Measurements from ENCODE around the gene COL3A1.
A peak's percentile ranks its signal among the peaks of the same experiment; 100 is the strongest.

The COL3A1 gene

GRCh38 chr2:189024901-189025618 is 50.9 kb downstream of the COL3A1 start:
- Histone ChIP-seq H3K4me2 (ENCODE audit: low read depth, low read length, poor library complexity, severe bottlenecking) (no peak overlapping the region), H3F3A (ENCODE audit: low read depth) (no peaks in the 10 kb centered on the region), H3K9me2 (replicated peaks; ENCODE audit: low read depth, low read length) (no peaks in the 10 kb centered on the region), H3K27me3 (ENCODE audit: insufficient read depth, low read length, poor library complexity, severe bottlenecking) (no peaks in the 10 kb centered on the region), H4K20me1 (ENCODE audit: insufficient read depth, low read length, poor library complexity, severe bottlenecking) (no peaks in the 10 kb centered on the region), H3K9ac (ENCODE audit: low read depth, low read length, poor library complexity, severe bottlenecking) (no peak overlapping the region), H3K4me3 (ENCODE audit: low read length, poor library complexity, severe bottlenecking) (no peak overlapping the region), H3K4me1 (ENCODE audit: insufficient read depth, low read length, poor library complexity, severe bottlenecking) (no peaks in the 10 kb centered on the region), H3K36me3 (ENCODE audit: insufficient read depth, low read length) (no peaks in the 10 kb centered on the region), H3K9me3 (ENCODE audit: insufficient read depth, low read depth, low read length) (no peaks in the 10 kb centered on the region), H3K79me2 (ENCODE audit: insufficient read depth, low read length) (no peaks in the 10 kb centered on the region), H2AFZ (ENCODE audit: low read length) (peak overlapping the region; percentile 67; the same call in 1 of the 2 replicates)
- TF ChIP-seq, protein P1, sequence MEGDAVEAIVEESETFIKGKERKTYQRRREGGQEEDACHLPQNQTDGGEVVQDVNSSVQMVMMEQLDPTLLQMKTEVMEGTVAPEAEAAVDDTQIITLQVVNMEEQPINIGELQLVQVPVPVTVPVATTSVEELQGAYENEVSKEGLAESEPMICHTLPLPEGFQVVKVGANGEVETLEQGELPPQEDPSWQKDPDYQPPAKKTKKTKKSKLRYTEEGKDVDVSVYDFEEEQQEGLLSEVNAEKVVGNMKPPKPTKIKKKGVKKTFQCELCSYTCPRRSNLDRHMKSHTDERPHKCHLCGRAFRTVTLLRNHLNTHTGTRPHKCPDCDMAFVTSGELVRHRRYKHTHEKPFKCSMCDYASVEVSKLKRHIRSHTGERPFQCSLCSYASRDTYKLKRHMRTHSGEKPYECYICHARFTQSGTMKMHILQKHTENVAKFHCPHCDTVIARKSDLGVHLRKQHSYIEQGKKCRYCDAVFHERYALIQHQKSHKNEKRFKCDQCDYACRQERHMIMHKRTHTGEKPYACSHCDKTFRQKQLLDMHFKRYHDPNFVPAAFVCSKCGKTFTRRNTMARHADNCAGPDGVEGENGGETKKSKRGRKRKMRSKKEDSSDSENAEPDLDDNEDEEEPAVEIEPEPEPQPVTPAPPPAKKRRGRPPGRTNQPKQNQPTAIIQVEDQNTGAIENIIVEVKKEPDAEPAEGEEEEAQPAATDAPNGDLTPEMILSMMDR (conservative IDR thresholded peaks at IDR 0.05; ENCODE audit: low read length), result peak; percentile 71
- TF ChIP-seq EZH2phosphoT487 (IDR thresholded peaks at IDR 0.05; ENCODE audit: borderline replicate concordance), result no peak

DNA sequence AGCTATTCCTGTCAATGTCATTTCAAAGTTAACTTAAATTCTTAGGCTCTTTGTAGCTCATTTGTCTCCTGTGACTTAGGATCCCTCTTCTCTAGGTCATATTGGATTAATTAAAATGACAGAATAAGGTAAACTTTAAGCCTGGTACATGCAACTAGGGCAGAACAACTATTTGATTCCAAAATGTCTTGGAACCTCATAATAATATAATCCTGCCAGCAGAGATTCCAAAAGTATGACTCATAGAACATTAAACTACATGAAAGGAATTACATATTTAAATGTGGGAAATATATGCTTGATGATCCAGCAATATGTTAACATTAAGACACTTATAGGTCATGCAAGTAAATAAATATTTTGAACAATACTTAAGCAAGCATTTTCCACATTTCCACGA is 63.3 kb downstream of the COL3A1 start:
- H2AFZ ChIP-seq (ENCODE audit: low read length), result no peak overlapping the region
- no peak overlapping the region for H3K9ac ChIP-seq (ENCODE audit: low read depth, low read length, poor library complexity, severe bottlenecking)
- no peaks in the 10 kb centered on the region for H4K20me1 ChIP-seq (ENCODE audit: insufficient read depth, low read length, poor library complexity, severe bottlenecking)
- H3K4me3 ChIP-seq (ENCODE audit: low read length, poor library complexity, severe bottlenecking), result no peak overlapping the region
- no peaks in the 10 kb centered on the region for H3K79me2 ChIP-seq (ENCODE audit: insufficient read depth, low read length)
- H3K9me3 ChIP-seq (ENCODE audit: insufficient read depth, low read depth, low read length), result no peaks in the 10 kb centered on the region
- no peaks in the 10 kb centered on the region for H3K36me3 ChIP-seq (ENCODE audit: insufficient read depth, low read length)
- H3K9me2 ChIP-seq (replicated peaks; ENCODE audit: low read depth, low read length), result no peaks in the 10 kb centered on the region
- no peaks in the 10 kb centered on the region for H3F3A ChIP-seq (ENCODE audit: low read depth)
- no peak overlapping the region for H3K4me2 ChIP-seq (ENCODE audit: low read depth, low read length, poor library complexity, severe bottlenecking)
- TF ChIP-seq EZH2phosphoT487 (IDR thresholded peaks at IDR 0.05; ENCODE audit: borderline replicate concordance), result no peak
- TF ChIP-seq, protein P1 (conservative IDR thresholded peaks at IDR 0.05; ENCODE audit: low read length), result no peak
- H3K4me1 ChIP-seq (ENCODE audit: insufficient read depth, low read length, poor library complexity, severe bottlenecking), result peaks cover 16% of the 10 kb centered on the region
- no peaks in the 10 kb centered on the region for H3K27me3 ChIP-seq (ENCODE audit: insufficient read depth, low read length, poor library complexity, severe bottlenecking)

- H4K20me1 ChIP-seq (ENCODE audit: insufficient read depth, low read length, poor library complexity, severe bottlenecking), result no peaks in the 10 kb centered on the region
- no peaks in the 10 kb centered on the region for H3K27me3 ChIP-seq (ENCODE audit: insufficient read depth, low read length, poor library complexity, severe bottlenecking)
- no peaks in the 10 kb centered on the region for H3K4me1 ChIP-seq (ENCODE audit: insufficient read depth, low read length, poor library complexity, severe bottlenecking)
- no peak for TF ChIP-seq EZH2phosphoT487 (IDR thresholded peaks at IDR 0.05; ENCODE audit: borderline replicate concordance)
- TF ChIP-seq, protein P1 (conservative IDR thresholded peaks at IDR 0.05; ENCODE audit: low read length), result no peak
- H3K9me3 ChIP-seq (ENCODE audit: insufficient read depth, low read depth, low read length), result no peaks in the 10 kb centered on the region
- no peaks in the 10 kb centered on the region for H3K36me3 ChIP-seq (ENCODE audit: insufficient read depth, low read length)
- no peaks in the 10 kb centered on the region for H3K9me2 ChIP-seq (replicated peaks; ENCODE audit: low read depth, low read length)
- no peaks in the 10 kb centered on the region for H3K79me2 ChIP-seq (ENCODE audit: insufficient read depth, low read length)
- no peak overlapping the region for H3K4me3 ChIP-seq (ENCODE audit: low read length, poor library complexity, severe bottlenecking)
- H3F3A ChIP-seq (ENCODE audit: low read depth), result no peaks in the 10 kb centered on the region
- H3K4me2 ChIP-seq (ENCODE audit: low read depth, low read length, poor library complexity, severe bottlenecking), result no peak overlapping the region
- no peak overlapping the region for H3K9ac ChIP-seq (ENCODE audit: low read depth, low read length, poor library complexity, severe bottlenecking)
- no peak overlapping the region for H2AFZ ChIP-seq (ENCODE audit: low read length)
Measured at GRCh38 chr2:189045836-189046235, 71.7 kb downstream of the COL3A1 start.

Data from Loucy (cell line).